ENCODE measurements around the gene ANKLE1. TPM values are rescaled to one million over a fixed set of nuclear protein-coding genes. Genes with fewer than 3 reads are reported as not detected.
A peak's percentile ranks its signal among the peaks of the same experiment; 100 is the strongest.

The ANKLE1 gene
- total RNA-seq, 2 donors from 2014 or later: 1.2 TPM; not detected in 1

DNA sequence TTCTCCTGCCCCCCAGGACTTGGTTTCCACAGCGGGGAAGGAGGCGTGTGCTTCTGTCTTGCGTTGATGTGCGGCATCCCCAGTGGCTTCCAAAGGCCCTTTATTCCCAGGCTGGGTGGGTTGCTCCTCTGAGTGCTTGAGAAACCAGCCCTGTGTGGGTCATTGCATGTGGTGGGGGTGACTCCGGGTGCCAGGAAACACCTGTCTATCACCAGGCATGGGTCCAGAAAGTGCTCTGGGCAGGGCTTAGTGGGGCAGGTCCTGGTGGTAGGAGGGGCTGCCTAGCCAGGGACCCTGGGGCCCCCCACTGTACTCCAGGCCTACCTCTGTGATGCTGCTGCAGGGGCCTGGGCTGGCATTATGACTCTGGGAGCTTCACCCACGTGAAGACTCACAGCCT is 37.3 kb downstream of the ANKLE1 start:
- Histone ChIP-seq H3K4me3 (no peak overlapping the region), H3K27ac (no peak overlapping the region), H3K4me1 (ENCODE audit: control insufficient read depth in 1 of 2, low read depth in 2 of 2) (peaks cover 9 to 16% of the 10 kb centered on the region in 2 donors), H3K27me3 (replicated peaks; ENCODE audit: insufficient read depth) (no peaks in the 10 kb centered on the region), H3K9me3 (no peaks in the 10 kb centered on the region), H3K36me3 (peaks cover 38% of the 10 kb centered on the region)
- TF ChIP-seq, protein P1, sequence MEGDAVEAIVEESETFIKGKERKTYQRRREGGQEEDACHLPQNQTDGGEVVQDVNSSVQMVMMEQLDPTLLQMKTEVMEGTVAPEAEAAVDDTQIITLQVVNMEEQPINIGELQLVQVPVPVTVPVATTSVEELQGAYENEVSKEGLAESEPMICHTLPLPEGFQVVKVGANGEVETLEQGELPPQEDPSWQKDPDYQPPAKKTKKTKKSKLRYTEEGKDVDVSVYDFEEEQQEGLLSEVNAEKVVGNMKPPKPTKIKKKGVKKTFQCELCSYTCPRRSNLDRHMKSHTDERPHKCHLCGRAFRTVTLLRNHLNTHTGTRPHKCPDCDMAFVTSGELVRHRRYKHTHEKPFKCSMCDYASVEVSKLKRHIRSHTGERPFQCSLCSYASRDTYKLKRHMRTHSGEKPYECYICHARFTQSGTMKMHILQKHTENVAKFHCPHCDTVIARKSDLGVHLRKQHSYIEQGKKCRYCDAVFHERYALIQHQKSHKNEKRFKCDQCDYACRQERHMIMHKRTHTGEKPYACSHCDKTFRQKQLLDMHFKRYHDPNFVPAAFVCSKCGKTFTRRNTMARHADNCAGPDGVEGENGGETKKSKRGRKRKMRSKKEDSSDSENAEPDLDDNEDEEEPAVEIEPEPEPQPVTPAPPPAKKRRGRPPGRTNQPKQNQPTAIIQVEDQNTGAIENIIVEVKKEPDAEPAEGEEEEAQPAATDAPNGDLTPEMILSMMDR (IDR thresholded peaks at IDR 0.05): no peak
- ATAC-seq (ENCODE audit: insufficient number of reproducible peaks, low FRiP score, low read depth) (no peak), DNase-seq (ENCODE audit: low spot score) (no peak)

DNA sequence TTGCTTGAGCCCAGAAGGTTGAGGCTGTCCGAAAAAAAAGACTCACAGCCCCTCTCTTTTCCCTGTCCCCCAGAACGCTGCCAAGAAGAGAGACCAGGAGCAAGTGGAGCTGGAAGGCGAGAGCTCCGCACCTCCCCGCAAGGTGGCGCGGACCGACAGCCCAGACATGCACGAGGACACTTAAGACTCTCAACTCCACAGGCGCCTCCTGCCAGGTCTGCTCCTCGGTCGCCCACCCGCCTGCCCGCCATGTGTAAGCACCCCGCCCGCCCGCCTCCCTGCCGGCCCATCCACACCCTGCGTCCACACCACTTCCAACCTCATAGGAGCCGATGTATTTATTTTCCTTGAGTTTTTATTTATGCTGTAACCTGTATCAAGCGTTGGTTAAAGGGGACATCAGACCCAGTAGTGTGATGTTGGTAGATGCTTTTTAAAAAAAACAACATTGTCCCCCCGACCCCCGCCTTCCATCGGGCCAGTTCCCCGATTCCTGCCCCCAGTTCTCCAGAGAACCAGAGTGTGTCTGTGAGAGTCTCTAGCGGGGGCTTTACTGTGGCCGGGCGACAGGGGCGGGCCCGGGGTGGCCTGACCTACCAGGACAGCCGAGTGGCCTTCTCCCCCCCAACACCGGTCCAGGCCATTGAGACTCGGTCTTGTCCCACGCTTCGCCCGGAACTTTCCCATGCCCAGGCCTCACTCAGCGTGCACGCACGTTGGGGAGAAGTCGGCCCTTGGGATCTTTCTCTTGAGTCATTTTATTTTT is 38.0 kb downstream of the ANKLE1 start:
- no peaks in the 10 kb centered on the region for H3K9me3 ChIP-seq
- no peak overlapping the region for H3K27ac ChIP-seq
- ATAC-seq (ENCODE audit: insufficient number of reproducible peaks, low FRiP score, low read depth) (no peak), DNase-seq (ENCODE audit: low spot score) (no peak)
- H3K4me1 ChIP-seq (ENCODE audit: control insufficient read depth in 1 of 2, low read depth in 2 of 2): peaks cover 9 to 16% of the 10 kb centered on the region in 2 donors
- H3K36me3 ChIP-seq: peaks cover 31% of the 10 kb centered on the region
- H3K4me3 ChIP-seq: no peak overlapping the region
- TF ChIP-seq, protein P1 (IDR thresholded peaks at IDR 0.05): no peak
- no peaks in the 10 kb centered on the region for H3K27me3 ChIP-seq (replicated peaks; ENCODE audit: insufficient read depth)

DNA sequence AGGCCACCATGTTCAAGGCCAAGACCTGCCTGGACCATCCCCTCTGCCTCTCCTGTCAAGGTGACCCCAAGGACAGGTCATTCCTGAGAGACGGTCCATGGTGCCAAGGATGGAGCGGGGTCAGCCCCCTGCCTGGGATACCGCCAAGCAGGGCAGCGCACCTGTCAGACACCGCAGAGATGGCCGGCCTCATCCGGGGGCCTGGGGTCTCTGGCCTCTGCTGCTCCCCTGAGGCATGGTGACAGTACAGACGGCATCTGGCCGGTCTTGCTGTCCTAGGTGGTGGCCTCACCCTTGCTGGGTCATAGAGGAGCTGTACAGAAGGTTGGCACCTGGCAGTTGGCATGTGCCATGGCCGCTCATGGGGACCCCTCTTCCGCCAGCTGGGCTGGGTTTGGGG is 38.7 kb downstream of the ANKLE1 start:
- no peak overlapping the region for H3K4me3 ChIP-seq
- H3K9me3 ChIP-seq: no peaks in the 10 kb centered on the region
- TF ChIP-seq, protein P1 (IDR thresholded peaks at IDR 0.05): no peak
- ATAC-seq (ENCODE audit: insufficient number of reproducible peaks, low FRiP score, low read depth): no peak
- H3K36me3 ChIP-seq: peaks cover 30% of the 10 kb centered on the region
- no peaks in the 10 kb centered on the region for H3K27me3 ChIP-seq (replicated peaks; ENCODE audit: insufficient read depth)
- H3K4me1 ChIP-seq (ENCODE audit: control insufficient read depth in 1 of 2, low read depth in 2 of 2): peaks cover 9 to 21% of the 10 kb centered on the region in 2 donors
- H3K27ac ChIP-seq: no peak overlapping the region
- DNase-seq (ENCODE audit: low spot score): no peak

DNA sequence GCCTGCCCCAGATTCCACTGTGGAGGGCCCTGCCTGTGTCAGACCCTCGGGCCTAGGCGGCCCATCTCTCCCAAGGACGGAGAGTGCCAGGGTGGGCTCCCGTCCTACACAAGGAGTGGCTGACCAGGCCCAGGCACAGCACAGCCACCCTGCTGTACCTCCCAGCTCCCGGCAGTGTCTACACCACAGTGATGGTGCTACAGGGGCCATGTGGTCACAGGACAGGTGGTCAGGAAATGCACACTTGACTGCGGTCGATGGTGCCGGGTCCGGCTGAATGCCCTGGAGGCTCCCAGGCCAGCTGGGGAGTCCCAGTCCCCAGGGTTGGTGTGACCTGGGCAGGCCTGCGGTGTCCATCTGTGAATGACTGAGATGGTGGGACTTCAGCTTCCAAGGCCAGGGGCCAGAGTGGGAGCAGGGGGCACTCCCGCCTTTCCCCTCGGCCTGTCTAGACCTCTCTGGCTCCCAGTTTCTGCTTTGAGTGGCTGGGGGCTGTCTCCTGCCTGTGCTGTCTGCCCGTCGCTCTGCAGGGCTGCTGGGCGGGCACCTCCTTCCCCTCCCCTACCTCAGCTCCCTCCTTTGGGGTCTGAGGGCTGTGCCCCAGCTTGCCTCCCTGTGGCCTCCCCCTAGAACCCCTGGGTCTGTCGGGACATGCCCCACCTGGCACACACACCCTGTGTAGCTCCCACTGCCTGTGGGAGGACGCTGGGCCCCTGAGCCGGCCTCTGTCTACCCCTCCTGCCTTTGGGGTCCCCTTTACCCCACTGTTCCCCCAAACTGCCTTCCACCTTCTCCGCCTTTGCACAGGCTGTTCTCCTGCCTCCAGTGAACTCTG is 40.2 kb downstream of the ANKLE1 start:
- H3K27ac ChIP-seq: peak overlapping the region in 1 of 2 donors; percentile 17
- H3K4me1 ChIP-seq (ENCODE audit: control insufficient read depth in 1 of 2, low read depth in 2 of 2): peaks cover 17 to 36% of the 10 kb centered on the region in 2 donors
- TF ChIP-seq, protein P1 (IDR thresholded peaks at IDR 0.05): no peak
- H3K9me3 ChIP-seq: no peaks in the 10 kb centered on the region
- H3K27me3 ChIP-seq (replicated peaks; ENCODE audit: insufficient read depth): no peaks in the 10 kb centered on the region
- peaks cover 21% of the 10 kb centered on the region for H3K36me3 ChIP-seq
- no peak overlapping the region for H3K4me3 ChIP-seq
- ATAC-seq (ENCODE audit: insufficient number of reproducible peaks, low FRiP score, low read depth) (no peak), DNase-seq (ENCODE audit: low spot score) (no peak)

DNA sequence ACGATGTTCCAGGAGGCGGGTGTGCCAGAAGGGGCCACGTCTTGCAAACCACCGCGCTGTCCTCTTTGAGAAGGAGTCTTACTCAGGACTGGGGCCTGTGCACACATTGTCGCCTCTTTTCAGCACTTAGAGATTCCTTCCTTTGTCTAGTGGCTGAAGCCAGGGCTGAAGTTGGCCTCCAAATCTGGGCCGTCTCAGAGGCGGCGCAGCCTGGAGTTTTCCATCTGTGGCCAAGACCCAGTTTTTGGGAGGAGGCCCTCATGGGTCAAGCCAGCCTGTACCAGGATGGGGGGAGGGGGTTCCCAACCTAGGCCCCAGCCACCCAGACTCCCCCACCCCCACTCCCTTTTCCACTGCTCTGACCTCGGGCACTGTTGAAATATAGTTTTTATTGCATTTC is 41.2 kb downstream of the ANKLE1 start:
- H3K27ac ChIP-seq: peak overlapping the region in 1 of 2 donors; percentile 17
- TF ChIP-seq, protein P1 (IDR thresholded peaks at IDR 0.05): no peak
- H3K4me1 ChIP-seq (ENCODE audit: control insufficient read depth in 1 of 2, low read depth in 2 of 2): peaks cover 17 to 41% of the 10 kb centered on the region in 2 donors
- no peaks in the 10 kb centered on the region for H3K27me3 ChIP-seq (replicated peaks; ENCODE audit: insufficient read depth)
- no peak for DNase-seq (ENCODE audit: low spot score)
- no peak for ATAC-seq (ENCODE audit: insufficient number of reproducible peaks, low FRiP score, low read depth)
- H3K36me3 ChIP-seq: peaks cover 21% of the 10 kb centered on the region
- H3K4me3 ChIP-seq: peak overlapping the region; percentile 36
- no peaks in the 10 kb centered on the region for H3K9me3 ChIP-seq

Data from thoracic aorta (tissue), 2 donors.